ENCODE results near the gene TP53I11. TPM values are rescaled to one million over a fixed set of nuclear protein-coding genes. Genes with fewer than 3 reads are reported as not detected.

The TP53I11 gene
- total and polyA plus RNA-seq, 8 donors, result 12.4 to 155 (median 27.3) TPM

GRCh38 chr11:44955015-44955738, 4.5 kb upstream of the TP53I11 start:
- peak overlapping the region; percentile 16 to 67 (median 31) for H3K27ac ChIP-seq

GRCh38 chr11:44954051-44954906, 3.6 kb upstream of the TP53I11 start:
- H3K9me3 ChIP-seq, result no peaks in the 10 kb centered on the region
- H3K36me3 ChIP-seq, result no peaks in the 10 kb centered on the region
- no peak for DNase-seq
- H3K4me1 ChIP-seq, result peaks cover 25 to 84% (median 41%) of the 10 kb centered on the region in 4 donors
- no peak for TF ChIP-seq CTCF (IDR thresholded peaks at IDR 0.05)
- TF ChIP-seq POLR2AphosphoS5 (IDR thresholded peaks at IDR 0.05), result no peak
- TF ChIP-seq EP300 (IDR thresholded peaks at IDR 0.05), result no peak
- no peak for TF ChIP-seq POLR2A (IDR thresholded peaks at IDR 0.05)
- 77 to 84% (median 81%) methylated on average over 12 of the region's 12 CpGs for WGBS, 5 donors
- no peak overlapping the region for H3K4me3 ChIP-seq
- H3K27me3 ChIP-seq, result no peaks in the 10 kb centered on the region
- peak overlapping the region; percentile 16 to 67 (median 31) for H3K27ac ChIP-seq
- intact Hi-C loops (cut with DNase I; ENCODE audit: low total_unique reads), result no loop called here

More at GRCh38 chr11:44955015-44955738, 4.5 kb upstream of the TP53I11 start:
- H3K4me1 ChIP-seq, result peaks cover 25 to 79% (median 33%) of the 10 kb centered on the region in 4 donors
- peak in 2 of 3 donors; percentile 21 to 76 for TF ChIP-seq POLR2AphosphoS5 (IDR thresholded peaks at IDR 0.05)
- no peak for TF ChIP-seq POLR2A (IDR thresholded peaks at IDR 0.05)
- no peak for TF ChIP-seq EP300 (IDR thresholded peaks at IDR 0.05)
- TF ChIP-seq CTCF (IDR thresholded peaks at IDR 0.05), result no peak
- no peaks in the 10 kb centered on the region for H3K27me3 ChIP-seq
- peak; percentile 55 to 88 for DNase-seq
- intact Hi-C loops (cut with DNase I; ENCODE audit: low total_unique reads), result no loop called here
- 58 to 61% (median 59%) methylated on average over 5 of the region's 5 CpGs for WGBS, 5 donors
- H3K9me3 ChIP-seq, result no peaks in the 10 kb centered on the region
- no peaks in the 10 kb centered on the region for H3K36me3 ChIP-seq
- H3K4me3 ChIP-seq, result no peak overlapping the region

GRCh38 chr11:44952500-44953260, 2.0 kb upstream of the TP53I11 start:
- Histone ChIP-seq H3K27ac (peak overlapping the region in 2 of 5 donors; percentile 12 to 86), H3K9me3 (no peaks in the 10 kb centered on the region), H3K36me3 (no peaks in the 10 kb centered on the region), H3K4me3 (no peak overlapping the region), H3K27me3 (no peaks in the 10 kb centered on the region), H3K4me1 (peaks cover 23 to 84% (median 50%) of the 10 kb centered on the region in 4 donors)
- TF ChIP-seq POLR2A (IDR thresholded peaks at IDR 0.05), result no peak
- TF ChIP-seq POLR2AphosphoS5 (IDR thresholded peaks at IDR 0.05), result no peak
- intact Hi-C loops (cut with DNase I; ENCODE audit: low total_unique reads), result no loop called here
- no peak for DNase-seq
- WGBS, 5 donors, result 48 to 73% (median 63%) methylated on average over 3 of the region's 3 CpGs

GRCh38 chr11:44952082-44952481, 1.4 kb upstream of the TP53I11 start:
- TF ChIP-seq POLR2AphosphoS5 (IDR thresholded peaks at IDR 0.05) (no peak), POLR2A (IDR thresholded peaks at IDR 0.05) (no peak), CTCF (IDR thresholded peaks at IDR 0.05) (no peak), EP300 (IDR thresholded peaks at IDR 0.05) (no peak)
- WGBS, 5 donors, result 38 to 63% (median 53%) methylated on average over 2 of the region's 2 CpGs
- Histone ChIP-seq H3K27ac (peak overlapping the region in 3 of 5 donors; percentile 12 to 86 (median 14)), H3K36me3 (no peaks in the 10 kb centered on the region), H3K27me3 (no peaks in the 10 kb centered on the region), H3K9me3 (no peaks in the 10 kb centered on the region), H3K4me3 (no peak overlapping the region), H3K4me1 (peaks cover 17 to 81% (median 48%) of the 10 kb centered on the region in 4 donors)
- intact Hi-C loops (cut with DNase I; ENCODE audit: low total_unique reads), result no loop called here
- no peak for DNase-seq

Measured in stomach (tissue), 9 donors.